Measurements from ENCODE around the gene KCTD2. TPM values are rescaled to one million over a fixed set of nuclear protein-coding genes. Genes with fewer than 3 reads are reported as not detected.
A peak's percentile ranks its signal among the peaks of the same experiment; 100 is the strongest.
"Not testable (repeated sequence)": the region's sequence is repeated elsewhere in the genome, so short reads cannot be mapped to it uniquely, and the experiment has no call there.

The KCTD2 gene
- total RNA-seq, 1 donor from 2014 or later, result 23.8 TPM

- no peak for ATAC-seq (ENCODE audit: poor library complexity)
- intact Hi-C loops (cut with DNase I), result no loop called here
These were observed 2.3 kb upstream of the KCTD2 start for GRCh38 chr17:75044716-75045115.

GRCh38 chr17:75045946-75046406, 1.0 kb upstream of the KCTD2 start:
- DNase-seq; ATAC-seq (ENCODE audit: poor library complexity); intact Hi-C loops (cut with DNase I): not testable (repeated sequence)

More at GRCh38 chr17:75044716-75045115, 2.3 kb upstream of the KCTD2 start:
- DNase-seq, result no peak

- ATAC-seq (ENCODE audit: poor library complexity), result no peak
- peak; percentile 69 for DNase-seq
- intact Hi-C loops (cut with DNase I), result no loop called here
These were observed 523 bp downstream of the KCTD2 start for GRCh38 chr17:75047398-75048098.

- ATAC-seq (ENCODE audit: poor library complexity) (peak; percentile 30), DNase-seq (no peak)
- intact Hi-C loops (cut with DNase I), result no loop called here
These were observed 1.3 kb downstream of the KCTD2 start for GRCh38 chr17:75048249-75048878.

- no peak for ATAC-seq (ENCODE audit: poor library complexity)
- DNase-seq, result no peak
- intact Hi-C loops (cut with DNase I), result no loop called here
These were observed 2.0 kb downstream of the KCTD2 start for GRCh38 chr17:75049057-75049456.

GRCh38 chr17:75049706-75050105, 2.7 kb downstream of the KCTD2 start:
- DNase-seq, result no peak
- intact Hi-C loops (cut with DNase I), result no loop called here
- ATAC-seq (ENCODE audit: poor library complexity), result no peak

GRCh38 chr17:75051941-75052340, 4.9 kb downstream of the KCTD2 start:
- intact Hi-C loops (cut with DNase I), result no loop called here
- DNase-seq (no peak), ATAC-seq (ENCODE audit: poor library complexity) (no peak)

GRCh38 chr17:75059369-75060345, 12.6 kb downstream of the KCTD2 start:
- intact Hi-C loops (cut with DNase I), result no loop called here
- peak; percentile 90 for ATAC-seq (ENCODE audit: poor library complexity)
- DNase-seq, result no peak

GRCh38 chr17:75060434-75061054, 13.5 kb downstream of the KCTD2 start:
- ATAC-seq (ENCODE audit: poor library complexity) (peak; percentile 78), DNase-seq (no peak)
- intact Hi-C loops (cut with DNase I), result no loop called here

GRCh38 chr17:75061055-75061438, 14.0 kb downstream of the KCTD2 start:
- no peak for ATAC-seq (ENCODE audit: poor library complexity)
- DNase-seq, result no peak
- intact Hi-C loops (cut with DNase I), result no loop called here

GRCh38 chr17:75061618-75062017, 14.6 kb downstream of the KCTD2 start:
- DNase-seq (no peak), ATAC-seq (ENCODE audit: poor library complexity) (no peak)
- intact Hi-C loops (cut with DNase I), result no loop called here

GRCh38 chr17:75063201-75063600, 16.2 kb downstream of the KCTD2 start:
- intact Hi-C loops (cut with DNase I), result no loop called here

GRCh38 chr17:75063626-75064025, 16.6 kb downstream of the KCTD2 start:
- intact Hi-C loops (cut with DNase I), result no loop called here
- DNase-seq, result no peak
- ATAC-seq (ENCODE audit: poor library complexity), result no peak

More at GRCh38 chr17:75063201-75063600, 16.2 kb downstream of the KCTD2 start:
- DNase-seq (no peak), ATAC-seq (ENCODE audit: poor library complexity) (no peak)

- intact Hi-C loops (cut with DNase I), result no loop called here
- ATAC-seq (ENCODE audit: poor library complexity) (no peak), DNase-seq (no peak)
These were observed 17.0 kb downstream of the KCTD2 start for GRCh38 chr17:75064040-75064439.

- DNase-seq (no peak), ATAC-seq (ENCODE audit: poor library complexity) (no peak)
- intact Hi-C loops (cut with DNase I), result no loop called here
These were observed 17.4 kb downstream of the KCTD2 start for GRCh38 chr17:75064460-75064859.

GRCh38 chr17:75064867-75065561, 18.0 kb downstream of the KCTD2 start:
- intact Hi-C loops (cut with DNase I), result no loop called here
- no peak for ATAC-seq (ENCODE audit: poor library complexity)
- no peak for DNase-seq

- intact Hi-C loops (cut with DNase I), result no loop called here
- no peak for ATAC-seq (ENCODE audit: poor library complexity)
- no peak for DNase-seq
These were observed 18.6 kb downstream of the KCTD2 start for GRCh38 chr17:75065562-75066151.

- intact Hi-C loops (cut with DNase I), result no loop called here
- DNase-seq (no peak), ATAC-seq (ENCODE audit: poor library complexity) (no peak)
These were observed 20.8 kb downstream of the KCTD2 start for GRCh38 chr17:75067856-75068255.
